ENCODE data around the gene FAM13A. TPM values are rescaled to one million over a fixed set of nuclear protein-coding genes. Genes with fewer than 3 reads are reported as not detected.
"Not testable (repeated sequence)": the region's sequence is repeated elsewhere in the genome, so short reads cannot be mapped to it uniquely, and the experiment has no call there.

FAM13A gene
- total RNA-seq, 1 donor from 2014 or later: 39.9 TPM

DNA sequence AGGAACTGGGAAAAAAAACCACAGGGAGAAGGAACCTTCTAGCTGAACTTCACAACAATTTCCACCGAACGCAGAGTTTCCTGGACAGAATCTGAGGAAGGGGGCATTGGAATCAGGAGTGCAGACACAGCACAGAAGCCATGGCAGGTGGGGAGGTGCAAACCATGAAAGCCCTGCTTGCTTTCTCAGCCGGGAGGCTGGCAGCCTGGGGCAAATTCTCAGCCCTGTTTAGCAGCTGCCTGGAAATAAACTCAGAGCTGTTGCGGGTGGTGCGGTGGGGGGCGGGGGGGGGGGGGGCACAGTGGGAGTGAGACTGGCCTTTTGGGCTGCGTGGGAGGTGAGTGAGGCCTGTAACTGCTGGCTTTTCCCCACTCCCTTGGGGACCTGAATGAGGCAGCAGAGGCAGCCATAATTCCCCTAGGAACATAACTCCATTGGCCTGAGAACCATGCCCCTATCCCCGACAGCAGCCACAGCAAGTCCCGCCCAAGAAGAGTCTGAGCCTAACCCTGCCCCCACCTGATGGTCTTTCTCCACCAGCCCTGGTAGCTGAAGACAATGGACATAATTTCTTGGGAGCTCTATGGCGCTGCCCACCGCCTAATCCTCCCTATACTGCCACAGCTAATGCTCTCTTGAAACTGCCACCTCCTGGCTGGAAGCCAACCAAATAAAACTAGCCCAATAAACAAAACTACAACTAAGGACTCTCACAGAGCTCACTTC lies 176.3 kb downstream of the FAM13A start:
- intact Hi-C loops (cut with DNase I): no loop called here
- ATAC-seq (no peak), DNase-seq (ENCODE audit: low spot score) (no peak)

DNA sequence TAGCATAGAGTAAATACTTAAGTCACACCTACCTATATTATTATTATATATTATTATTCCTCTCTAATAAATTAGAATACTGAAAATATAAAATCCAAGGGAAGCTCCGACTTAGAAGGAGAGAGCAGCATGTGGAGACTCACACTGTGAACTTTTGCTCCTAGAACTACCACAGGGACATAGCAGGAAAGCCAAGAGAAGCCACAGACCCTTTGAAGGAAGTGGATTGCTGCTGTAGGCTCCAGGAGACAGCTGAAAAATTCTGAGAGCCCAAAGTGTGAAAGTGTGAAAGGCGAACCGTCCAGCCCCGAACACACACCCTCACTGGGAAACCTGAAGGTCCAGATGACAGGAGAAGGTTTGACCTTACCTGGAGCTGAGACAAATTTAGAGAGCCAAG lies 177.0 kb downstream of the FAM13A start:
- ATAC-seq: no peak
- DNase-seq (ENCODE audit: low spot score): no peak
- intact Hi-C loops (cut with DNase I): no loop called here

DNA sequence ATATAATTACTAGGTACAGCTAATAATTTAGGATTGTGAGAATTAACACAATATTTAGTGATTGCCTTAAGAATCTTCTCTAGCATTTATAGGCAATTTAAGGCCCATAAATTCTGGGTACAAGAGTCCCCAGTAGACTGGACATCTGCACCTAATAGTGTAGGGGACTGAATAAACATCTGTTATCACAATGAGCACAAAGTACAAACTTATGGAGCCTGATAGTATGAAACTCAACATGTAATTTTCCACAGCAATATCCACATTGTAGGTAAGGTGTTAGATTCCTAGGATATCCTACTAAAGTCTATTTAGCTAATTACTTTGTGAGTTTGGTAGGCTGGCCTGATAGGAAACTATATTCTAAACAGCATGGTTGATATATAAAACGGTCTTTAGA lies 178.3 kb downstream of the FAM13A start:
- ATAC-seq (no peak), DNase-seq (ENCODE audit: low spot score) (no peak)
- intact Hi-C loops (cut with DNase I): no loop called here

DNA sequence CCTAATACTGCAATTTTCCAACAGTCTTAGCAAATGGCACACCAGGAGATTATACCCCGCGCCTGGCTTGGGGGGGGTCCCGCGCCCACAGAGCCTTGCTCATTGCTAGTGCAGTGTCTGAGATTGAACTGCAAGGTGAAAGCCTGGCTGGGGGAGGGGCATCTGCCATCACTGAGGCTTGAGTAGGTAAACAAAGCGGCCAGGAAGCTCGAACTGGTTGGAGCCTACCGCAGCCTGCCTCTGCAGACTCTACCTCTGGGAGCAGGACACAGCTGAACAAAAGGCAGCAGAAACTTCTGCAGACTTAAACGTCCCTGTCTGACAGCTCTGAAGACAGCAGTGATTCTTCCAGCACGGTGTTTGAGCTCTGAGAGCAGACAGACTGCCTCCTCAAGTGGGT lies 186.6 kb downstream of the FAM13A start:
- ATAC-seq: no peak
- no peak for DNase-seq (ENCODE audit: low spot score)
- intact Hi-C loops (cut with DNase I): no loop called here

DNA sequence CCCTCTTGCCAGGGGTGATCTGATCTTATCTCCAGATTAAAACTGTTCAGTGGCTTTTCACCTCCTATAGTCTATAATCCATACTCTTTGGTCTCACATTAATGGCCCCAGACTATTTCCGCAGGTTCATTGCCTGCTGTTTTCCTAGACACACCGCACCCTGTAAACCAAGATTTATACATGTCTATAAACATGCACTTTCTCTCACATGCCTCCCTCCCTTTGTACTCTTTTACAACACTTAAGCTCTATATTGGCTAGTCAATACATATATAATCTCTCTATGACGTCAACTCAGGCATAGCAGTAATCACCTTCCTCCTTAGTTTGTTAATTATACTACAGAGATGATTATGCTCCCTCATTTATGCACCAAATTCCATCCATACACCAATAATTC lies 188.5 kb downstream of the FAM13A start:
- ATAC-seq (no peak), DNase-seq (ENCODE audit: low spot score) (no peak)
- intact Hi-C loops (cut with DNase I): no loop called here

DNA sequence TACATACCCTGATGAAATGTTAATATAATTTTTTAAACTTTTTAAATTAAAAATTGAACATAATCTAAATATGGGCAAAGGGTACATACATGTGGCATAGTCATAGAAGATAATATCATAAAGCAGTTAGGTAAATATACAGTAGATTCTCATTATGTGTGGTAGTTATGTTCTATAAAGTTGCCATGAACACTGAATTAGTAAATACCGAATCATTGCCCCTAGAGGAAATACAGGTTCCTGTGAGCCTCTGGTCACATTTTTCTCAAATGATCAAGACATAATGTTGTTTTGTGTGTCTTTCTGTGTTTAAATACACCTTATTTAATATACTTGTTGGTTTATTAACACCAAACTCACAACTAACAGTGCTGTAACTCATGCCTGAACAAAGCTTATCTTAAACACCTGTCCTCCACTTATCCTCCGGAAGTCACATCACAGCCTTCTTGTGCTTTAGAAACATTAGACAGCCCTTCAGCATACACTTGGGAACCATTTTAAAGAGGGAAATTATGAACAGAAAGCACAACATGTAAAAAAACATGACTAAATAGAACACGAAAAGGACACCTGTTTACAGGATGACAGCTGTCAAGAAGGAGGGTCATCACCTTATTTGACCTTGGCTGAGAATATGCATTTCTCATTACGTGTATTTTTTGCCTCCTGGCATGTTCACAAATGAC lies 190.0 kb downstream of the FAM13A start:
- ATAC-seq (no peak), DNase-seq (ENCODE audit: low spot score) (no peak)
- intact Hi-C loops (cut with DNase I): no loop called here

DNA sequence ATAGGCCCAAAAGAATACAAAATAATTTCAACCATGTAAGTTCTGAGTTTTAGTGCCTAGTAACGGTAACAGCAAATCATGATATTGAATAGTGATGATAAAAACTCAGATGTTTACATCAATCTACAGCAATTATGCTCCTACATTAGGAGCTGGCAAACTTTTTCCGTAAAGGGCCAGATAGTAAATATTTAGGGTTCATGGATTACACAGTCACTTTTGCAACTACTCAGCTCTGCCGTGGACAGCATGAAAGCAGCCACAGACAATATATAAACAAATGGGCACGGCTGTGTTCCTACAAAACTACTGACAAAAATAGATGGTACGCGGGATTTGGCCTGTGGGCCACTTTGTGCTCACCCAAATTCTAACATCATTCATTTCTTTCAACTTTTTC lies 191.5 kb downstream of the FAM13A start:
- ATAC-seq: no peak
- intact Hi-C loops (cut with DNase I): no loop called here
- DNase-seq (ENCODE audit: low spot score): no peak

DNA sequence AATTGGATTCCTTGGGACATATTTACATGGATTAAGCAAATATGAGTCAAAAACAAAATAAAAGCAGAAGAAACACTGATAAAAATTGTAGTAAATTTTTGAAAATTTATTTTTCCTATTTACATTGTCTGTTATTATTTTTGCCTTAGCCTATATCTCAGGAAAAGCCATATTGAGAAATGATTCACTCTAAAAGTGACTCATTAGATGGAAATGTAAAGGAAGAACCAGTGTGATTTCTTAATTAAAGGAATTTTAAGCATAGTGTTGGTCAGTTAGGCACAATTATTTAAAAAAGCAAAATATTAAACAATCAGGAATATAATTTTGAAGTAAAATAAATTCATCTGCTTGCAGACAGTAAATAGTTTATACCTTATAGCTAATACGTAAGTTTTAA lies 191.9 kb downstream of the FAM13A start:
- ATAC-seq: no peak
- DNase-seq (ENCODE audit: low spot score): no peak
- intact Hi-C loops (cut with DNase I): no loop called here

DNA sequence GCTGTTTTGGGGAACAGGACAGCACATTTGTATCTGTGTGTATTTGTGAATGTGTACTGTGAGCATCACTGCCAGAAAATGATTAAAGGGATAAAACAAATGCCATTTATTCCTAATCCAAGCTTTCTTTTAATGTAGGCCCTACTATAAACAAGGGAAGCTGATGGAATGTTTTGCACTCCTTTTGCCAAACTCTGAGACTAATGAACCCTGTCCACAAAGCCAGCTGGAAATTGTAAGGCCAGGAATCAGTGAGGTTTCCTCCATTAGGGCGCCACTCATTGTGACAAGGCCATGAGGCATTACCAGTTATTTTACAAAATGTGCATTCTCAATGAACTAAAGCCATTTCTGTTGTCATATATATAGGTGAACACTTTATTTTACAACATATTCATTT lies 196.4 kb downstream of the FAM13A start:
- intact Hi-C loops (cut with DNase I): no loop called here
- DNase-seq (ENCODE audit: low spot score) (no peak), ATAC-seq (no peak)

DNA sequence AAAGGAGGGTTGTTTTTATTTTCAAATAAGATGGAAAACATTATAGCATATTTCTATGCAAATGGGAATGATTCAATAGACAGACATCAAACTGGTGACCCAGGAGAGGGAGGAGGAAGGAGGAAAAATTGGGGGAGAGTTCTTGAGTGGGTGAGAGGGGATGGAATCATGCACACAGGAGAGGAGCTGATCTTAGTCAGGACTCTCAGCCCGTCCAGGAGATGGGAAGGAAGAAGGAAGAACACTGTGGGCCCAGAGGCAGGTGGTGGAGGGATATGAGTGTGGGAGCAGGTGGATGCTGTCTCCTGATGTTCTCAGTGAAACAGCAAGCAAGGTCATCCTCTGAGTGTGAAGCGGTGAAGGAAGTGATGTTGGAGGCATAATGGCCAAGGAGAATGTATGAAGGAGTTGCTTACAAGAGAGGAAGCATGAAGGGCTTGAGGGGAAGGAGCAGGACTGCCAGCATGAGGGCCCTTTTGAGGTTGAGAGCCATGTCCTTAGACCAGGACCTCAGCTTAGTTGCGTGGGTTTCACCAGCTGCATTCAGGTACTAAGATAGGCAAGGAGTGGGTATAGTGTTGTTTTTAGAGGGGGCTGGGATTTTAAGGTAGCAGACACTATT lies 197.7 kb downstream of the FAM13A start:
- DNase-seq (ENCODE audit: low spot score): no peak
- peak; percentile 43 for ATAC-seq

DNA sequence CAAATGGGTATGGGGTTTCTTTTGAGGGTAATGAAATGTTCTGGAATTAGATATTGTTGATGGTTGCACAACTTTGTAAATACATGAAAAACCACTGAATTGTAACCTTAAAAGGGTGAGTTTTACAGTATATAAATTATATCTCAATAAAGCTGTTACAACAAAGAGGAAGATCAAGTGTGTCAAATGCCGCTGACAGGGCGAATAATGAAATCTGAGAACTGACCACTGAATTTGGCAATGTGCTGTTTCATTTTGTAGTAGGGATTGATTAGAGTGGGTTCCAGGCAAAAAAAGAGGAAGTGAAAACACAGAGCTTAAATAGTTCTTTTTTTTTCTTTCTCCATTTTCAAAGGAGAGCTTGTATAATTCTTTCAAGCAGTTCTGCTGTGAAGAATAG lies 198.2 kb downstream of the FAM13A start:
- DNase-seq (ENCODE audit: low spot score) (no peak), ATAC-seq (peak; percentile 74)
- intact Hi-C loops (cut with DNase I): no loop called here

More for the DNA sequence above, 197.7 kb downstream of the FAM13A start:
- intact Hi-C loops (cut with DNase I): no loop called here

DNA sequence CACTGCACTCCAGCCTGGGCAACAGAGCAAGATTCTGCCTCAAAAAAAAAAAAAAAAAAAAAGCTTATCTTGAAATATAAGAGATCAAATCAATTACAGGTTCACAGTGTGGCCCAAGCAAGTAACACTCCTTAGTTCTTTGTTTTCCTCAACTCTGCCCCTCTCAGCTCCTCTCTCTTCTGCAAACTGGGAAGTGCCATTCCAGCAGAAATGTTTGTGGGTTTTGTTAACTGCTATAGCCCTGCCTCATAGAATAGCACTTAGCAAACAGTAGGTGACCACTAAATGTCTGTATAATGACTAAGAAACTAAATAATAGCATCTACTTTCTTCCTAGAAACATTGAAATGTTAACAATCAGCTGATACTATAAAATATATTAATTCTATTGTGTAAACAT lies 199.4 kb downstream of the FAM13A start:
- peak; percentile 36 for ATAC-seq
- DNase-seq (ENCODE audit: low spot score): no peak
- intact Hi-C loops (cut with DNase I): no loop called here

DNA sequence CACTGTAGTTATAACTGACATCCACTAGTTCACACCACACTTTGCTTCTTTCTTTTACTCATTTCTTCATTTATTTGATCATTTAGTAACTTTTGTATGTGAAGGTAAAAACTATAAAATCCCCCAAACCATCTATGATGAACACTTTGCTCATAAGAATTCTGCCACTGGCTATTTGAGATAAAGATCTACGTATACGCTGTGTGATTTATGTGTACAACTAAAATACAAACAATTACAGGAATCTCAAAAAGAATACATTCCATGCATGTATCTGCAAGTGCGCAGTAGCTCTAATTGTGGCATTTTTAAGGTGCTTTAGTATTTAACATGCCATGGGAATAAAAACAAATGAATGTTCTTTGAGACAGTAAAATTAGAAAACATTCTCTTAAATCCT lies 202.5 kb downstream of the FAM13A start:
- ATAC-seq (no peak), DNase-seq (ENCODE audit: low spot score) (no peak)
- intact Hi-C loops (cut with DNase I): no loop called here

DNA sequence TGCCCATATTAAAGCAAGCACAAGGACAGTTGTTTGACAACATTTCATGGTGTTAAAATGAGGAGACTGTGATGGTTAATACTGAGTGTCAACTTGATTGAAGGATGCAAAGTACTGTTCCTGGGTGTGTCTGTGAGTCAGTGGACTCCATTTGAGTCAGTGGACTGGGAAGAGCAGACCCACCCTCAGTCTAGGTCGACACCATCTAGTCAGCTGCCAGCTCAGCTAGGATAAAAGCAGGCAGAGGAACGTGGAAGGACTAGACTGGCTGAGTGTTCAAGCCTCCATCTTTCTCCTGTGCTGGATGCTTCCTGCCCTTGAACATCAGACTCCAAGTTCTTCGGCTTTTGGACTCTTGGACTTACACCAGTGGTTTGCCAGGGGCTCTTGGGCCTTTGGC lies 203.4 kb downstream of the FAM13A start:
- ATAC-seq; intact Hi-C loops (cut with DNase I): not testable (repeated sequence)

DNA sequence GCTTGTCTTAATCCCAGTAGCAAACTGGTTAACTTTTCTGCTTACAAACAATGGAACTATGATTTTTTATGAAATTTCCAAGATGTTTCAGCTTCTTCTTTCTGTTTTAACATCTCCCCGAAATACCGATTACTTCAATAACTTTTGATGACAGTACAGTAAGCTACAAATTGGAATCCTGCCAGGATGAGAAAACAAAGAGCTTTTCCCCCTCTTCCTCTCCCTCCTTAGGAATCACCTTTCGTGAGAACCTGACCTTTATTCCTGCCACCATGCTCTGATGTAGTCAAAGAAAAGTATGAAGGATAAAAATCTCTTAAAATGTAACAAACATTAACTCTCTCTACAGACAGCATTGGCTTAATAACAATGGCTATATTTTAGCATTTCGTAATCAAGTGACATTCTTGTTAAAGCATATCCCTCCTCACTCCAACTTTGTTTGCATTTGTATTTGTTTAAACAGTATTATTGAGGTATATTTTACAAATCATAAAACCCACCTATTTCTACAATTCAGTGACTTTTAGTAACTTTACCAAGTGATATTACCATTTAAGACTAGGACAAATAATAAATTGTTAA lies 210.7 kb downstream of the FAM13A start:
- no peak for DNase-seq (ENCODE audit: low spot score)
- intact Hi-C loops (cut with DNase I): no loop called here
- ATAC-seq: no peak

More for the DNA sequence above, 203.4 kb downstream of the FAM13A start:
- not testable (repeated sequence) for DNase-seq (ENCODE audit: low spot score)

DNA sequence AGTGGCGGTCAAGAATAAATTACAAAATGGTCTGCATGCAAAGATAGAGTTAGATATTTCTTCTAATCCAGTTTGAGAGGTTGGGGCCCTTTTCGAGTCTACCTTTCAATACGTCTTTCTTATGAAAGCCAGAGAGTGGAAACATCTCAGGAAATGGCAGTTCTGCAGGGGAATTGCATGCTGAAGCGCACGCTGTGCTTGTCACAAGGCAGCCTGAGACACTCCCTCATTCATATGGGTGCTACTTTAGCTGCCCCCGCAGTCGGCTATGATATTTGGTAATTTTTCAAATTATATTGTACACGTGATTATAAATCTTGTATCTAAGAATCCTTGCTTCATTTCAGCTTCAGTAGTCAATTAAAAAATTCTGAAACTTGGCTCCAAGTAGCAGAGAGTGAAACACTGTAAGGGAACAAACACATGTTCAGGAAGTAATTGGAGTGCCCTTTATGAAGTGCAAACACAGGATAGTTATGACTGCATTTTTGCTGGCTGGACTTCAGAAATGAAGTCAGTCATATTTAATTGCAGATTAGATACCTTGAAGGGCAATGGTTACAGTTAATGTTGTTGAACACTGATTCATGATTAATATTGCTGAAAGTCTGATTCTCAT lies 213.8 kb downstream of the FAM13A start:
- ATAC-seq: peak; percentile 55
- DNase-seq (ENCODE audit: low spot score): no peak
- intact Hi-C loops (cut with DNase I): no loop called here

DNA sequence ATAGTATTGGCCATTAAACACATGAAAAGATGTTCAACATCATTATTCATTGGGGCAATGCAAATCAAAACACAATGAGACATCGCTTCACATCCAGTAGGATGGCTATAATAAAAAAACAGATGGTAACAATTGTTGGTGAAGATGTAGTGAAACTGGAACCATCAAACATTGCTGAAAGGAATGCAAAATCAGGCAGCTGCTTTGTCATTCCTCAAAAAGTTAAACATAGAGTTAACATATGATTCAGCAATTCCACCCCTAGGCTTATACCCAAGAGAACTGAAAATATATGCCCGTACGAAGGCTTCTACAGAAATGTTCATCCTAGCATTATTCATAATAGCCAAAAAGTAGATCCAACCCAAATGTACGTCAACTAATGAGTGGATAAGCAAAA lies 215.3 kb downstream of the FAM13A start:
- intact Hi-C loops (cut with DNase I): no loop called here
- no peak for DNase-seq (ENCODE audit: low spot score)
- ATAC-seq: no peak

DNA sequence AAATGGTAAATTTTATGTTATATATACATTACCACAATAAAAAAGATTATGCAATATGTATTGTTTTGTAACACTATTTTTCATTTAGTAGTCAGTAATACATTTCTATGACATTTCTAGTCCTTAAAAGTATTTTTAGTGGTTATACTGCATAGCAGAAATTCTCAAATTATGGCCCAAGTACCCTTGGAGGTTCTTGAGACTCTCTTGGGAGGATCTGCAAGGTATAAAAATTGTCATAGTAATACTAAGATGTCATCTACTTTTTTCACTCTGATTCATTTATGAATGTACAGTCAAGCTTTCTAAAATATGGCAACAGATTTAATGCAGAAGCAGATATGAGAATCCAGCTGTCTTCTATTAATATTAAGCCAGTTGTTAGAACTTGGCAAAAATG lies 220.8 kb downstream of the FAM13A start:
- ATAC-seq (no peak), DNase-seq (ENCODE audit: low spot score) (no peak)
- intact Hi-C loops (cut with DNase I): no loop called here

DNA sequence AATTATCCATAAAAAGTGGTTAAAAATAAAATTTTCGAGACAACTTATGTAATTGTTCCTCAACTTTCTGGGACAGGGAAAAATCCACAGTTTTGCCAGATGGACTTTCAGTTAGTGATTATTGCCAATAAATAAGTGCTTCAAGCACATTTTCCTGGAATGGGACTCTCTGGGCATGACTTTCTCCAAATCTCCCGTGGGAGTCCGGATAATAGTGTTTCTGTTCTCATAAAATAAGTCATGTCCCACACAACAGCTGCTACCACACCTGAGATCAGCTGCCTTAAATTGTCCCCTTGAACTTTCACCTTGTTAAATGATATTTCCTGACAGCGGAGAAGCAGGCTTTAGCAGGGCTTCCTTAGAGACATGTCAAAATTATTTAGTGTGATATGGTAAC lies 226.0 kb downstream of the FAM13A start:
- DNase-seq (ENCODE audit: low spot score): no peak
- intact Hi-C loops (cut with DNase I): no loop called here
- peak; percentile 78 for ATAC-seq

DNA sequence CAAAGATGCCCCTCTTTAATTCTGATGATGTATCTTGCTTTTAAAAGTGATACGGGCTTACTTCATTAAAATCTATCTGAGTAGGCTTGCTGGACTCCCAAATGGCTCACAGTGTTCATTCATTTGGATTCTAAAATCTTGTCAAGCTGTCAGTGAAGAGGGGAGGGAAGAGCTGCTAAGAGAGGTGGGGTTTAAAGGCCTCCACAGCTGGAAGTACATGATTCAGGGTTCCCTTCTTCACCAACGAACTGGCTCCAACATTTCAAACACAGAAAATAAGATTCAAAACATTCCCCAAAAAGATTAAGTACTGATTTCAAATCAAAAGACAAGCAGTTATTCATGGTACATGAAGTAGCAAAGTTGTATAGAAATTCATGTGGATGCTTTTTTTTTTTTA lies 226.4 kb downstream of the FAM13A start:
- intact Hi-C loops (cut with DNase I): no loop called here
- DNase-seq (ENCODE audit: low spot score) (no peak), ATAC-seq (no peak)

Measured in sciatic nerve (tissue), 2 donors.